Endothelial cell of hepatic sinusoid (primary cell): ENCODE results near the gene WFDC8.
"Not testable (repeated sequence)": the region's sequence is repeated elsewhere in the genome, so short reads cannot be mapped to it uniquely, and the experiment has no call there.

Experiments used
- in situ Hi-C: cut with HindIII; loops from 2 replicates; pipeline ENCODE4 v1.10.0; 2017; ENCODE audit warnings: low sequenced_read_pairs

Gene WFDC8

GRCh38 chr20:45579184-45579583 lies at the start of gene WFDC8:
WFDC8 (minus strand) TSS chr20:45579284; CDS start chr20:45579247, 37 bp downstream.
- in situ Hi-C loops = loop anchor here (5.0 kb wide), 1 partner anchor 33 kb away; no protein-coding TSS in a partner anchor

GRCh38 chr20:45626540-45626939 lies 47.5 kb upstream of the WFDC8 start:
- in situ Hi-C loops = no loop called here

DNA sequence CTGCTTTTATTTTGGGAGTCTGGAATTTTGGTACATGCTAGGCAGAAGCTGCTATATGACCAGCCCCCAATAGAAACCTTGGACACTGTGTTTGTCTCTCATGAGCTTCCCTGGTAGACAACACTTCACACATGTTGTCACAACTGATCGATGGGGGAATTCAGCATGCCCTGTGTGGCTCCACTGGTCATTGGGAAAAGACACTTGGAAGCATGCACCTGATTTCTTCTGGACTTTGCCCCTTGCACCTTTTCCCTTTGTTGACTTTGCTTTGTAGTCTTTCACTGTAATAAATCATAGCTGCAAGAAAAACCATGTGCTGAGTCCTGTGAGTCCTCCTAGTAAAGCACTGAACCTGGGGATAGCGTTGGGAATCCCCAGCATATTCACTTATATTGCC lies 42.5 kb upstream of the WFDC8 start:
- in situ Hi-C loops = no loop called here

DNA sequence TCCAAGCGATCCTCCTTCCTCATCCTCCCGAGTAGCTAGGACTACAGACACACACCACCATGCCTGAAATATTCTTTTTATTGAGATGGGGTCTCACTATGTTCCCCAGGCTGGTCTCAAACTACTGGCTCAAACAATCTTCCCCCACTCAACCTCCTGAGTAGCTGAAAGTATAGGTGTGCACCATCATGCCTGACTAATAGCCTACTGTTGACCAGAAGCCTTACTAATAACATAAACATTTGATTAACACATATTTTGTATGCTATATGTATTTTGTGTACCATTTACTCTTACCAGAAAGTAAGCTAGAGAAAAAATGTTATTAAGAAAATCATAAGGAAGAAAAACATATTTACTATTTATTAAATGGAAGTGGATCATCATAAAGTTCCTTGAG lies 38.5 kb upstream of the WFDC8 start:
- in situ Hi-C loops = no loop called here

GRCh38 chr20:45612314-45612713 lies 33.2 kb upstream of the WFDC8 start:
- in situ Hi-C loops = loop anchor here (5.0 kb wide), 1 partner anchor 35 kb away; the partner anchor contains the start of gene WFDC8

GRCh38 chr20:45611054-45611453 lies 32.0 kb upstream of the WFDC8 start:
- in situ Hi-C loops = loop anchor here (5.0 kb wide), 1 partner anchor 34 kb away; the partner anchor contains the start of gene WFDC8

- in situ Hi-C loops = no loop called here
Measured at GRCh38 chr20:45607810-45608209, 28.7 kb upstream of the WFDC8 start.

GRCh38 chr20:45595235-45595634 lies 16.2 kb upstream of the WFDC8 start:
- in situ Hi-C loops = loop anchor here (5.0 to 10.0 kb wide), 2 partner anchors 90 to 177 kb away; no protein-coding TSS in a partner anchor

- in situ Hi-C loops = loop anchor here (10.0 kb wide), 1 partner anchor 91 kb away; no protein-coding TSS in a partner anchor
Measured at GRCh38 chr20:45593498-45593897, 14.4 kb upstream of the WFDC8 start.

DNA sequence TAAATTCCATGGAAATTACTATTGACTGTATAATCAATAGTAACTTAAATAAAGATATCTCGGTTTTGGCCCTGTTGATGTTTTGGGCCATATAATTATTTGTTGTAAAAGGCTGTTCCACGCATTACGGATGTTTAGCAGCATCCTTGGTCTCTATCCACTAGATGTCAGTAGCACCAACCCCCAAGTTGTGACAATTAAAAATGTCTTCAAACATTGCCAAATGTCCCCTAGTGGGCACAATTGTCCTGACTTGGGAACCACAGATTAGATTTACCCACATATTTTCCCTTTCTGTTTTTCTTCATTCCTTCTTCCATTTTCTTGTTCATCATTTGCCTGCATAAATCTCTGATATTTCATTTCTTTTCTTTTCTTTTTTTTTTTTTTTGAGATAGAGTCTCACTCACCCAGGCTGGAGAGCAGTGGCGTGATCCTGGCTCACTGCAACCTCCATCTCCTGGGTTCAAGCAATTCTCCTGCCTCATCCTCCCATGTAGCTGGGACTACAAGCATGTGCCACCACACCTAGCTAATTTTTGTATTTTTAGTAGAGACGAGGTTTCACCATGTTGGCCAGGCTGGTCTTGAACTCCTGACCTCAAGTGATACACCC lies 13.6 kb upstream of the WFDC8 start:
- in situ Hi-C loops = loop anchor here (10.0 kb wide), 1 partner anchor 92 kb away; no protein-coding TSS in a partner anchor

DNA sequence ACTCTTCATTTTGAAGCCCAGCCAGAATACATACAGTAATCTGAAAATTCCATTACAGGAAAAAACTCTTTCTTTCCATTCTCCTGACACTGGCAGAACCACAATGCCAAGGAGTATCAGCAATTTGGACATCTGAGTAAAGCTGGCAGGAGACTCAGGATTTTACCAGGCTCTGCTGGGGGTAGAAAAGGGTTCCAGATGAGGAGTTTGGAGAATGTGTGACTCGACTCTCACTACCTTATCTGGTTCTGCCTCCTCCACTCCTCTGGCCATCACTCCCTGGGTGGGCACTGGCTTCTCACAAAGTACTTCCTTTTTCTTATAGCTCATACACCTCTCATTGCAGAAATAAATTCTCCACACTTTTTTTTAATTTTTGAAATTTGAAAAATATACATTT lies 10.6 kb upstream of the WFDC8 start:
- in situ Hi-C loops = loop anchor here (10.0 kb wide), 1 partner anchor 95 kb away; no protein-coding TSS in a partner anchor

DNA sequence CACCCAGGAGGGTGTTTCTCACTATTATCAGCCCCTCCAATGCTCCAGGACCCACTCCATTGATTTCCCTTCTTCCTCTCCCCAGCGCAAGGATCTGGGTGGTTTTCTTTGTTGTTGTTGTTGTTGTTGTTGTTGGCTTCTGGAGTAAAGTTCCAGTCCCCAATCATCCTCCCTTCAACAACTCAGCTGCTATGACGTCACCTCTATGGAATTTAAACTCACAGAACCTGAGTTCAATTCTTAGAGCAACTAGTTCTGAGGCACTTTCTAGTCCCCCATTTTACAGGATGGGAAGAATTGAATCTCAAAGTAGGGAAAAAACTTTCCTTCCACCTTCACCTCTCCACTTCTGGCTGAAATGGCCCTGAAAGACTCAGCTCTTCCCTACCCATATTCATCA lies 9.7 kb upstream of the WFDC8 start:
- in situ Hi-C loops = no loop called here

DNA sequence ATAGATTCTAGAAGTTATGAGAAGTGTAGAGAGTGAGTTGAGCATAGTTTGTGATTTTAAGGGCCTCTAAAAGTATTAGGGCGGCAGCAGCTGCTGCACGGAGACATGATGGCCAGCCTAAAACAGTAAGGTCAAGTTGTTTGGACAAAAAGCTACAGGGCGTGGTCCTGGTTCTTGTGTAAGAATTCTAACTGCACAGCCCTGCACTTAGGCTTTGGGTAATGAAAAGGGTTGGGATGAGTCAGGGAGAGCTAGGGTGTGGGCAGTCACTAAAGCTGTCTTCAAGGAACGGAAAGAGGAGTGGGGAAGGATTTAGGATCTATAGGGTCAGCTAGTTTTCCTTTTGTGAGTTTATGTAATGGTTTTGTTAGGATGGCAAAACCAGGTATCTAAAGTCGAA lies 6.9 kb upstream of the WFDC8 start:
- in situ Hi-C loops = not testable (repeated sequence)

DNA sequence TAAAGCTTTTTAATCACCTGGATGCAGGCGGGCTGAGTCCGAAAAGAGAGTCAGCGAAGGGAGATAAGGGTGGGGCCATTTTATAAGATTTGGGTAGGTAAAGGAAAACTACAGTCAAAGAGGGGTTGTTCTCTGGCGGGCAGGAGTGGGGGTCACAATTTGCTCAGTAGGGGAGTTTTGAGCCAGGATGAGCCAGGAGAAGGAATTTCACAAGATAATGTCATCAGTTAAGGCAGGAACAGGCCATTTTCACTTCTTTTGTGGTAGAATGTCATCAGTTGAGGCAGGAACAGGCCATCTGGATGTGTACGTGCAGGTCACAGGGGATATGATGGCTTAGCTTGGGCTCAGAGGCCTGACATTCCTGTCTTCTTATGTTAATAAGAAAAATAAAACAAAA lies 5.2 kb upstream of the WFDC8 start:
- in situ Hi-C loops = not testable (repeated sequence)

- in situ Hi-C loops = no loop called here
Measured at GRCh38 chr20:45583502-45583901, 4.4 kb upstream of the WFDC8 start.

GRCh38 chr20:45581702-45582101 lies 2.6 kb upstream of the WFDC8 start:
- in situ Hi-C loops = no loop called here

- in situ Hi-C loops = loop anchor here (5.0 kb wide), 1 partner anchor 34 kb away; no protein-coding TSS in a partner anchor
Measured at GRCh38 chr20:45578231-45578630, 853 bp downstream of the WFDC8 start.

- in situ Hi-C loops = loop anchor here (5.0 kb wide), 1 partner anchor 35 kb away; no protein-coding TSS in a partner anchor
Measured at GRCh38 chr20:45576995-45577394, 2.1 kb downstream of the WFDC8 start.

DNA sequence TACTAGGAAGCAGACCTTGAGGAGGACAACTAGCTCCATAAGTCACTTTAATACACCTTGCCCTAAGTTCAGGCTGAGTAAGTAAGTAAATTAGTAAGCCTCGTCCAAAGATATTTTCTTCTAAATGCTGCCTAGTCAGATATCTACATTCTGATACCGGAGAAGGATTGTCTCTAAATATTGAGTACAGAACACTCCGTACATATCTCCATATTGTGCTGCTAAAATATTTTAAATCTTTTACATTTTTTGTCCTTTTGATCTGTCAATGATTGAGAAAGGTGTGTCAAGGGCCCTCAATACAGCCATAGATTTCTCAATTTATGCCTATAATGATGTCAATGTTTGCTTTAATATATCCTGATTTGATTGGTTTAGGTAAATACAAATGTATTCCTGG lies 3.2 kb downstream of the WFDC8 start:
- in situ Hi-C loops = loop anchor here (5.0 kb wide), 1 partner anchor 36 kb away; no protein-coding TSS in a partner anchor

- in situ Hi-C loops = not testable (repeated sequence)
Measured at GRCh38 chr20:45569650-45570049, 9.4 kb downstream of the WFDC8 start.

- in situ Hi-C loops = no loop called here
Measured at GRCh38 chr20:45564760-45565276, 14.3 kb downstream of the WFDC8 start.

- in situ Hi-C loops = no loop called here
Measured at GRCh38 chr20:45555198-45555597, 23.9 kb downstream of the WFDC8 start.
